22Rv1 (cell line): Measurements from ENCODE around the gene RITA1.

Source experiments
- CTCF ChIP-seq: fragments of 450-650 bp; IDR thresholded peaks from 2 replicates; pipeline ENCODE4 v1.5.1; 2017; ENCODE audit warnings: mild to moderate bottlenecking
- ZFX ChIP-seq: fragments of 450-650 bp; IDR thresholded peaks from 2 replicates; pipeline ENCODE4 v1.6.1; 2017; ENCODE audit warnings: antibody characterized with exemption, borderline replicate concordance

GRCh38 chr12:113179023-113179422 lies 6.5 kb upstream of the RITA1 start:
- TF ChIP-seq CTCF: no peak
- no peak for TF ChIP-seq ZFX
